GM12872 (cell line): ENCODE data around the gene AP3D1.

Experiments used
- TF ChIP-seq, protein P1 (sequence below): IDR thresholded peaks from 3 replicates; pipeline ENCODE4 v1.5.1; 2011; ENCODE audit warnings: low read depth, mild to moderate bottlenecking, low read length, moderate library complexity; ENCODE audit not compliant: insufficient read depth

The AP3D1 gene

GRCh38 chr19:2187159-2187558 lies 35.8 kb upstream of the AP3D1 start:
- TF ChIP-seq, protein P1, sequence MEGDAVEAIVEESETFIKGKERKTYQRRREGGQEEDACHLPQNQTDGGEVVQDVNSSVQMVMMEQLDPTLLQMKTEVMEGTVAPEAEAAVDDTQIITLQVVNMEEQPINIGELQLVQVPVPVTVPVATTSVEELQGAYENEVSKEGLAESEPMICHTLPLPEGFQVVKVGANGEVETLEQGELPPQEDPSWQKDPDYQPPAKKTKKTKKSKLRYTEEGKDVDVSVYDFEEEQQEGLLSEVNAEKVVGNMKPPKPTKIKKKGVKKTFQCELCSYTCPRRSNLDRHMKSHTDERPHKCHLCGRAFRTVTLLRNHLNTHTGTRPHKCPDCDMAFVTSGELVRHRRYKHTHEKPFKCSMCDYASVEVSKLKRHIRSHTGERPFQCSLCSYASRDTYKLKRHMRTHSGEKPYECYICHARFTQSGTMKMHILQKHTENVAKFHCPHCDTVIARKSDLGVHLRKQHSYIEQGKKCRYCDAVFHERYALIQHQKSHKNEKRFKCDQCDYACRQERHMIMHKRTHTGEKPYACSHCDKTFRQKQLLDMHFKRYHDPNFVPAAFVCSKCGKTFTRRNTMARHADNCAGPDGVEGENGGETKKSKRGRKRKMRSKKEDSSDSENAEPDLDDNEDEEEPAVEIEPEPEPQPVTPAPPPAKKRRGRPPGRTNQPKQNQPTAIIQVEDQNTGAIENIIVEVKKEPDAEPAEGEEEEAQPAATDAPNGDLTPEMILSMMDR: no peak

GRCh38 chr19:2186071-2186846 lies 34.9 kb upstream of the AP3D1 start:
- TF ChIP-seq, protein P1: no peak

- TF ChIP-seq, protein P1: no peak
Observed at GRCh38 chr19:2185734-2186070, 34.3 kb upstream of the AP3D1 start.

- TF ChIP-seq, protein P1: no peak
Observed at GRCh38 chr19:2184422-2184975, 33.1 kb upstream of the AP3D1 start.

DNA sequence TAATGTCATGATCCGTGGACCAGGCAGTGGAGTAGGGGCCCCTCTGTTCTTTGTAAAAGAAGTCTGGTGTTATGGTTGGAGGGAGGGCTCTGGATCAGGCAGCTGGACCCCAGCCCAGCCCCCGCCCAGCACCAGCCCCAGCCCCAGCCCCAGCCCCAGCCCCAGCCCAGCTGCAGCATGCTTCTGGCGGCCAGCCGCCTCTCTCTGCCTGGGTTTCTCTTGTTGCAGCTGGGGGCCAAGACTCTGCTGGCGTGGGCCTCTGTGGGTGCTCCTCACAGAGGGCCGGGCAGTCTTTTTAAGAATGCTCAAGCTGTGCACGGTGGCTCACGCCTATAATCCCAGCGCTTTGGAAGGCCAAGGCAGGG lies 30.2 kb upstream of the AP3D1 start:
- TF ChIP-seq, protein P1: no peak

- TF ChIP-seq, protein P1: no peak
Observed at GRCh38 chr19:2180881-2181632, 29.7 kb upstream of the AP3D1 start.

DNA sequence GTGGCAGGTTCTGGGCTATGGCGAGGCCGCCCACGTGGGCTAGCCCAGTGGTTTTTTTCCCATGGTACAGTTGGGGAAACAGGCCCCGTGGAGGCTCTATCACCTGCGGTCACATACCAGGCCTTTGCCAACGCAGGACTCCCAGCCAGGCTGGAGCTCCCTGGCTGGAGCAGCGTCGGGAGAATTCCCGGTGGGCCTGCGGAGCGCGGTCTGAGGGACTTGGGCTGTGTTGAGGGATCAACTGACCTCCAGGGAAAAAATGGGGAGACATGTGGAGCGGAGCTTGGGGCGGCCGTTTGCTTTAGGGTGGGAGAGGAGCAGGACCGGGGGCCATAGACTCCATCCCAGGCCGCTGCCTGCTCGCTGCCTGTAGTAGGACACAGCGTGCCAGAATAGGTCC lies 28.7 kb upstream of the AP3D1 start:
- TF ChIP-seq, protein P1: no peak
